ENCODE data around the gene TMEM208.

Gene TMEM208

DNA sequence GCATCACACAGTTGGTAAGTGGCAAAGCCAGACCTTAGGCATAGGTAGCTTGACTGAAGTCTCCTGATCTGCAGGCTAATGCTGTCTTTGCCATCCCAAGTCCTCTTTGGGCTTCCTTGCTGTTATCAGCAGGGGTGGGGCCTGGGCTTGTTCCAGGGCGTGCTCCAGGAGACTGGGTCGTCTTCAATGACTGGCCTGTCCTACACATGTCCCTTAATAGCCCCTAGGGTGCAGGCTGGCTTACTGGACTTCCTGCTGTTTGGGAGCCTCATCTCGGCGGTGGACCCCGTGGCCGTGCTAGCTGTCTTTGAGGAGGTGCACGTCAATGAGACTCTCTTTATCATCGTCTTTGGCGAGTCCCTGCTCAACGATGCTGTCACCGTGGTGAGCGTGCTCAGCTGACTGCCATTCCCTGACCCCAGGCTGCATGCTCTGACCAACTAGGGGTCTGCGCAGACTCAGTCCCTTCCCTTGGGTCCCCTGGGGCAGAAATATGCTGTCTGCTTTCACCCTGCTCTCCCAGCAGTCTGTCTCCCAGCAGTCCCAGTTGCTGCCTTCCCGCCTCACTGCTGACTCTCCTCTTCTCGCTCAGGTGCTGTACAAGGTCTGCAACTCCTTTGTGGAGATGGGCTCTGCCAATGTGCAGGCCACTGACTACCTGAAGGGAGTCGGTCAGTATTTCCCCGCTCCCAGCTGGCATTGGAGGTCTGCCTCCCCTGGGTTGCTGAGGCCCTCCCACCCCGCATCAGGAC is 28.0 kb downstream of the TMEM208 start:
- DNase-seq: no peak

DNA sequence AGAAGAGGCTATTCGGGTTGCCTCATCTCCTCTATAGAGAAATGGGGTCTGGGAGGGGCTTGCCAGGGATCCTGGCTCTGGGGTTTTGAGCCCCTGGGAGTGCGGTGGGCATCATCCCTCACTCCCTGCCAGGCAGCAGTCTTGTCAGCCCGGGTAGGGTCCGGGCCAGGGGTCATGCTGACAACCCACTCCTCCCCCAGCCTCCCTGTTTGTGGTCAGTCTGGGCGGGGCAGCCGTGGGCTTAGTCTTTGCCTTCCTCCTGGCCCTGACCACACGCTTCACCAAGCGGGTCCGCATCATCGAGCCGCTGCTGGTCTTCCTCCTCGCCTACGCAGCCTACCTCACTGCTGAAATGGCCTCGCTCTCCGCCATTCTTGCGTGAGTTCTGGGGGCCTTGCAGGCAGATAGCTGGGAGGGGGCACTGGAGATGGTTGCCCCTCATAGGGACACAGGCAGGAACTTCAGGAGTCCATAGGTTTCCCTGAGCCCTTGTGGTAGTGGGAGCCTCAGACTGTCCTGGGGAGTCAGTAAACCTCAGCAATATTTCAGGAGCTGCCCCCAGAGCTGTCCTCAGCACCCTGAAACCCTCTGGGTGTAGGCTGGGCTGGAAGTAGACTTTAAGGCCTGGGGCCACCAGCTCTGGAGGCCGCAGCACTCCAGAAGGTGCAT is 28.8 kb downstream of the TMEM208 start:
- no peak for DNase-seq

- no peak for DNase-seq
Measured at GRCh38 chr16:67256701-67257230, 29.8 kb downstream of the TMEM208 start.

- DNase-seq: no peak
Measured at GRCh38 chr16:67257486-67258160, 30.7 kb downstream of the TMEM208 start.

DNA sequence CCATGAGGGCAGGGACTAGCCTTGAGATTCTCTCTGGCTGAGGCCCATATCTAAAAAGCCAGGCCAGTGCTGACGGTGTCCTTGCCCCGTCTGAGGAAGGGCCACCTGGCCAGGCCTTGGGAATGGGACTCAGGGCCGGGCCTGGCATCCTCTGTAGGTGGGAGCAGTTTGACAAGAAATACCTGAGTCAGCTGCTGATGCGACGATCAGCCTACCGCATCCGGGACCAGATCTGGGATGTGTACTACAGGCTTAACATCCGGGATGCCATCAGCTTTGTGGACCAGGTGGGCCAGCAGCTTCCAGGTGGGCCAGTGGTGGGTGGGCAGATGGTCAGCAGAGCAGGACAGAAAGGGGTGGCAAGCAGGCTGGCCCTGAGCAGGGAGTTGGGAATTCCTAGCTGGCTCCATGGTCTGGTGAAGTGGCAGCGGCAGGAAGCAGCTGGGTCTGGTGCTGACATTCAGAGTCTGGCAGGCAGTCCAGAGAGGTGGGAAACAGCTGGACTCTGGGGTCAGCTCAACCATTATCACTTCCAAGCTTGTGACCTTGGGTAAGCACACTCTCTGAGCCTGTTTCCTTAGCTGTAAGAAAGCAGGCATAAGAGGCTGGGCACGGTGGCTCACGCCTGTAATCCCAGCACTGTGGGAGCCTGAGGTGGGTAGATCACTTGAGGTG is 31.4 kb downstream of the TMEM208 start:
- no peak for DNase-seq

GRCh38 chr16:67259705-67260104 is 32.8 kb downstream of the TMEM208 start:
- DNase-seq: no peak

DNA sequence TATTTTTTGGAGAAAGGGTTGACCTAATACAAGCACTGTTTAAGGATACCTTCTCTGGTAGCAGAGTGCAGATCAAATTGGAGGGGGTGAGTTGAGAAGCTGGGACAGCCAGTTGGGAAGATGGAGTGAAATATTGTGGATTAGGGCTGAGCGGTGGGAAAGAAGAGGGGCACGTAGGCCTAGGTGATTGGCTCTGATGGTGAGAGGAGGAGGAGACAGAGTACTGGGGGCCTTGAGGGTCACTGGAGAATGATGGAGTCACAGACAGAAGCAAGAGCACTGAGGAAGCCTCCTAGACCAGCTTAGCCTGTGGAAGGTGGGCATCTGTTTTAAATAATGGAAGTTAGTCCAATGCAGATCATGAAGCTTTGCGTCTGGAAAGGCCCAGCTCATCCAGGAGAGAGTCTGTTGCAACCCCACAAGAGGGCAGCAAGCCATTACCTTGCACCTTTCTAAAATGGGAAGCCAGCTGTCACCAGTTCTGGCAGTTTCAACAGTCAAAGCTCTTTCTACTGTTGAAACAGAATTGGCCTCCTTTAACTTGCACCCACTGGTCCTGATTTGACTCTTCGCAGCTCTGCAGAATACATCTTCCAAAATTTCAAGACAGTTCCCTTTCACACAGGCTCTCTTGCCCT is 33.6 kb downstream of the TMEM208 start:
- DNase-seq: no peak

GRCh38 chr16:67263201-67263600 is 36.3 kb downstream of the TMEM208 start:
- DNase-seq: no peak

- DNase-seq: no peak
Measured at GRCh38 chr16:67264277-67264676, 37.3 kb downstream of the TMEM208 start.

GRCh38 chr16:67264866-67265265 is 37.9 kb downstream of the TMEM208 start:
- no peak for DNase-seq

DNA sequence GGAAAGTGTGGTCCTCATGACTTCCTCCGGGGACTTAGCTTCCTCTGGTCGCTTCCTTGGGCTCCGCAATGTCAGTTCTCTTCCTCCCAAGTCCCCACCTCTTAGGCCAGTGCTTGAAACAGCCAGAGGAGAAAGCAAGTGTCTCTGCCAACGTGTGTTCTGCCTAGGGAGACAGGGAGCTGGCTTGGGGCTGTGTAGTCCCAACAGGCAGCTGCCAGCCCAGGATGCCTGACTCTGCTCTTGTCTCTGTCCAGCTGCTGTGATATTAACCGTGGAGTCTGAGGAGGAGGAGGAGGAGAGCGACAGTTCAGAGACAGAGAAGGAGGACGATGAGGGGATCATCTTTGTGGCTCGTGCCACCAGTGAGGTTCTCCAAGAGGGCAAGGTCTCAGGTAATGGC is 38.9 kb downstream of the TMEM208 start:
- no peak for DNase-seq

DNA sequence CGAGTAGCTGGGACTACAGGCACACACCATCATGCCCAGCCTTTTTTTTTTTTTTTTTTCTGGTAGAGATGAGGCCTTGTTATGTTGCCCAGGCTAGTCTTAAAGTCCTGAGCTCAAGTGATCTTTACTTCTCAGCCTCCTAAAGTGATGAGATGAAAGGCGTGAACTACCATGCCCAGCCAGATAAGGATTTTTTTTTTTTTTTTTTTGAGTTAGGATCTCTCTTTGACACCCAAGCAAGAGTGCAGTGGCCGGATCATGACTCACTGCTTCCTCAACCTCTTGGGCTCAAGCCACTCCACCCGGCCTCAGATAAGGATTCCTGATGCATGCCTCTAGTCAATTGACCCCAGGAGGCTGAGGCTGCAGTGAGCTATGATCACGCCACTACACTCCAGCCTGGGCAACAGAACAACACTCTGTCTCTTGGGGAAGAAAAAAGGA is 41.2 kb downstream of the TMEM208 start:
- no peak for DNase-seq

DNA sequence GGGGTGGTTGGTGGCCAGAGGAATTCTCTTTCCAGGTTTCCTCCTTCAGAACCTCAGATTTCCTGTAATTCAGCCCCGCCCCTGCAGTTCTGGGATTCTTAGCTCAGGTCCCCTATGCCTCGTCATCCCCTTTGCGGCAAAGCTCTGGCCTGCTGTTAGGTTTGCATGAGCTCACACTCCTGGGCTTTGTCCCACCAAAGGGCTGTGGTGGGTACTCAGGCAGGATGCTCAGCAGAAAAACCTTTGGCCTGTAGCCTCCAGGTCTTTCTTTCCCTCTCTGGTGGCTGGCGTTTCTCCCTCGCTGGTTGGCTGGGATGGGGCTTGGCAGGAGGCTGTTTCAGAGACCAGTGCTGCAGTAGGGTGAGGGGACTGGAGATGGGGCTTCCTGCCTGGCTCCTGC is 42.8 kb downstream of the TMEM208 start:
- no peak for DNase-seq

- DNase-seq: no peak
Measured at GRCh38 chr16:67270931-67271338, 44.0 kb downstream of the TMEM208 start.

DNA sequence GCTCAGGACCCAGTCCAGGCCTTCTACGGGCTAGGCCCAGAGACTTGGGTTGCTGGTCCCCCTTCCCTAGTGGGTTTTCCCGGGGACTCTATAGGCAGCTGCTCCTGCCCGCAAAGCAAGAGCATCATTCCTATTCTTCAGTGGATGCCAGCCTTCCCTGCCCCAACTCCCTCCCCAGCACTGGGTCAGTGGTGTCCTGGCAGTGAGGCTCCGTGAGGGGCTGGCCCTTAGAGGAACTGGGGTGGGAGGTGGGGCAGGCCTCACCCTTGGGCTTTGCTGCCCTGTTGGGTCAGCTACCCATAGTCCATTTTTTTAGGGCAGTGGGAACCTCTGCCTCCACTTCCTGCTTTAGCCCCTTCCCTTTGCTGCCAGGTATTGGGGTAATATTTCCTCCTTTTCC is 44.5 kb downstream of the TMEM208 start:
- no peak for DNase-seq

- no peak for DNase-seq
Measured at GRCh38 chr16:67275321-67275720, 48.4 kb downstream of the TMEM208 start.

GRCh38 chr16:67277294-67277998 is 50.5 kb downstream of the TMEM208 start:
- DNase-seq: no peak

GRCh38 chr16:67277999-67278772 is 51.3 kb downstream of the TMEM208 start:
- no peak for DNase-seq

All from activated T-cell treated with anti-CD3 and anti-CD28 coated beads for 4 hours (primary cell).